Activated T-cell treated with anti-CD3 and anti-CD28 coated beads, Interleukin-2, amount 50 U/mL, for 72 hours (primary cell): ENCODE measurements around the gene OR51D1. TPM values are rescaled to one million over a fixed set of nuclear protein-coding genes. Genes with fewer than 3 reads are reported as not detected.
A peak's percentile ranks its signal among the peaks of the same experiment; 100 is the strongest.

ENCODE experiments used
- ATAC-seq, 2 donors: fragments of 150-1000 bp; cut with Tn5 transposase; replicated peaks in 1 of 2; 2 replicates each; pipeline ENCODE4 v1.10.0; 2021; ENCODE audit warnings: moderate library complexity in 2 of 2, mild to moderate bottlenecking in 1 of 2
- DNase-seq, 2 donors: peaks; one replicate each; pipeline ENCODE4 v3.0.0; 2021 to 2022; ENCODE audit warnings: mixed read lengths in 1 of 2
- H3K27ac Mint-ChIP-seq: one replicate; pipeline ENCODE4 v1.8.0; 2022; ENCODE audit warnings: mild to moderate bottlenecking, moderate library complexity, mixed read lengths
- H3K27me3 Mint-ChIP-seq: one replicate; pipeline ENCODE4 v1.8.0; 2022; ENCODE audit warnings: low read depth, mixed read lengths
- H3K36me3 Mint-ChIP-seq, 2 donors: one replicate each; pipeline ENCODE4 v1.8.0; 2022; ENCODE audit warnings: mixed read lengths in 2 of 2, mild to moderate bottlenecking in 1 of 2; ENCODE audit not compliant: insufficient read depth in 2 of 2
- H3K4me1 Mint-ChIP-seq: one replicate; pipeline ENCODE4 v1.8.0; 2022; ENCODE audit warnings: low read depth, mixed read lengths
- H3K4me3 Mint-ChIP-seq, 2 donors: one replicate each; pipeline ENCODE4 v1.8.0; 2022; ENCODE audit warnings: mild to moderate bottlenecking in 2 of 2, mixed read lengths in 2 of 2, moderate library complexity in 2 of 2
- H3K9me3 Mint-ChIP-seq, 2 donors: one replicate each; pipeline ENCODE4 v1.8.0; 2022; ENCODE audit warnings: mixed read lengths in 2 of 2
- total RNA-seq, 2 donors: library from RNA; stranded (reverse); gene quantifications; one replicate each; pipeline ENCODE4 v1.2.3, GENCODE V29; 2022

The OR51D1 gene, protein sequence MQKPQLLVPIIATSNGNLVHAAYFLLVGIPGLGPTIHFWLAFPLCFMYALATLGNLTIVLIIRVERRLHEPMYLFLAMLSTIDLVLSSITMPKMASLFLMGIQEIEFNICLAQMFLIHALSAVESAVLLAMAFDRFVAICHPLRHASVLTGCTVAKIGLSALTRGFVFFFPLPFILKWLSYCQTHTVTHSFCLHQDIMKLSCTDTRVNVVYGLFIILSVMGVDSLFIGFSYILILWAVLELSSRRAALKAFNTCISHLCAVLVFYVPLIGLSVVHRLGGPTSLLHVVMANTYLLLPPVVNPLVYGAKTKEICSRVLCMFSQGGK
- not detected for total RNA-seq

DNA sequence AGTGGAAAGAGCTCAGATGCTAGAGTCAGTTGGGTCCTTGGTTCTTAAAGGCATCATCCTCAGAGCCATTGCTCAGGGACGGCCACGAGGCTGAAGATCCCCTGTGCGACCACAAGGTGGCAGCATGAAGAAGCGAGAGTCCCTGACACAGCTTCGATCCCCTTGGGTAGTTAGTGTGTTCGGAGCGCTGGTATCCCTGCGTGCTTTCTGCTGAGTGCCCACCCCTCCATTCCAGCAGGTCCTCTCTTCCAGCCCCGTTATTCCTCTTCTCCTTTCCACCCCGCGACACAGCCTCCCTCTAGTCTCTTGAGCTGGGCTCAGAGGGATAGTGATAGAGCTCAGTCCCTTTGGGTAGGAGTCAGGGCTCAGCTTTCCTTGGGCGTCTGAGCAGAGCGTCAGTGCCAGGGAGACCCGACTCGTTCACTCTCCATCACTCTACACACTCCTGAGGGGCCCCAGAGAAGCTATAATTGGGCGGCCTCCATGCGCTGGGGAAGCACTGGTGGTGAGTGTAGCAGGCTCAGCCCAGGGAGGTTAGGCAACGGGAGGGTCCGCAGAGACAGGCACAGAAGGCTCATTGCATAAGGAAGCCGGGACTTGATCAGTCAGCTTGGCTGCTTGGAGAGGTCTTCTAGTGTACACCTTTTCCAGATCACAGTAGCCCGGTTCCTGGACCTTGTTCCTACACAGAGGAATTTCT lies at the start of gene OR51D1:
Gene OR51D1, plus strand, starts transcription at position 516 of the 700 bp plus-strand sequence. CDS start 2,314 bp downstream, outside the sequence.
- peak; percentile 90 to 91 for ATAC-seq
- no peak within 1 kb of the TSS for H3K27ac Mint-ChIP-seq

DNA sequence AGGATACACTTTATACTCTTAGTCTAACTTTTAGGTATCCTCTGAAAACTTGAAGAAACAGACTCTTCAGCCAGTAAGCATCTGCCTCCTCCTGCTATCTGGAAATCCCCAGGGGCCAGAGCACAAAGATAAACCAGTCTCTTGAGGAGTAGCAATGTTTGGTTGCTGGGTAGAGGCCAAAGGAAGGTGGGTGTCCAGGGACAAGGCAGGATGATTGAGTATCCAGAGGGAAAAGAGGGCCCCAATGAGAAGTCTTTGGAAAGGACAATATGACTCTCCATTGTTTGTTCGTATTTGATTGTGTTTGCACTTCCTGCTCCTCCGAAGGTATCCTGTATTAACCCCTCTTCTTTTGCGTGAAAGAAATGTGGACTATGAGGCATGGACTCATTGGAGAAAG lies 48.3 kb upstream of the OR51D1 start:
- Mint-ChIP-seq H3K4me1 (no peaks in the 10 kb centered on the region), H3K27me3 (peaks cover 8% of the 10 kb centered on the region), H3K36me3 (no peaks in the 10 kb centered on the region), H3K27ac (no peak overlapping the region), H3K9me3 (no peaks in the 10 kb centered on the region), H3K4me3 (no peak overlapping the region)
- DNase-seq, result no peak
- no peak for ATAC-seq

More for the DNA sequence above, at the start of gene OR51D1:
- H3K27me3 Mint-ChIP-seq, result peaks cover 9% of the 10 kb centered on the region
- H3K36me3 Mint-ChIP-seq, result no peaks in the 10 kb centered on the region
- H3K9me3 Mint-ChIP-seq, result no peaks in the 10 kb centered on the region
- DNase-seq, result peak; percentile 71 to 73
- no peaks in the 10 kb centered on the region for H3K4me1 Mint-ChIP-seq
- no peak within 1 kb of the TSS for H3K4me3 Mint-ChIP-seq

DNA sequence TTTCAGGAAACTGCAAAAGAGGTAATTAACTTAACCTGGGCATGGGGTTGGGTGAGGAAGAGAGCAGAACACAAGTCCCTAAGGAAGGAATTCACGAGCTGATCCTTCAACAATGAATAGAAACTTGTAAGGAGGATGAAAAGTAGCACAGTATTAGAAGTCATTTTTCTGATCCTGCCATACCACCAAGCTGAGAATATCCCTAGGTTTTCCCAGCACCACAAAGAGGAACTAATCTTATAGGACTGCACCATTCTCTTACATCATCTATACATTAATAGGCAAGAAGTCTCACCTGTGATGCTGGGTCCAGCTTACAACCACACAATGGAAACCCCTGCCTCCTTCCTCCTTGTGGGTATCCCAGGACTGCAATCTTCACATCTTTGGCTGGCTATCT lies 43.5 kb upstream of the OR51D1 start, which contains the start of gene OR52I1:
Gene OR52I1, plus strand, starts transcription at position 301 of the 400 bp plus-strand sequence. Its CDS starts 0 bp downstream, at position 301.
- no peak for ATAC-seq
- Mint-ChIP-seq H3K4me3 (no peak within 1 kb of the TSS), H3K27me3 (no peaks in the 10 kb centered on the region), H3K27ac (peak within 1 kb of the TSS; percentile 70), H3K36me3 (peaks cover 0 to 3% of the 10 kb centered on the region in 2 donors), H3K4me1 (no peaks in the 10 kb centered on the region), H3K9me3 (no peaks in the 10 kb centered on the region)
- DNase-seq, result no peak

DNA sequence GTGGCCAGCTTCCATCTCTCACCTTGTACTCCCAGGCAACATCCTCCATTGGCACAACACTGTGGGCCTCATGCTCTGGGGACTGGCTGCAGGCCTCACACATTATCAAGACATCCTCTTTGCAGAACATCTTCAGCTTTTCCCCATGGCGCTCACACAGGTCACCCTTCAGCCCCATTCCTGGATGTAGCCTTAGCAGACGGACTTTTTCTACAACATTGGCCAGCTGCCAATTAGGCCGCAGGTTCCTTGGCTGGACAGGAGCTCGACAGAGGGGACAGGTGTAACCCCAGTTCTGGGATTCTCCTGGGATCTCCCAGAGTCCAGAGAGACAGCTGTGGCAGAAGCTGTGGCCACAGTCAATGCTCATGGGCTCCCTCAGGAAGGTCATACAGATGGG lies 32.2 kb upstream of the OR51D1 start:
- Mint-ChIP-seq H3K9me3 (peaks cover 0 to 3% of the 10 kb centered on the region in 2 donors), H3K4me1 (peaks cover 38% of the 10 kb centered on the region), H3K36me3 (peaks cover 0 to 2% of the 10 kb centered on the region in 2 donors), H3K27ac (no peak overlapping the region), H3K4me3 (no peak overlapping the region), H3K27me3 (no peaks in the 10 kb centered on the region)
- ATAC-seq, result no peak
- DNase-seq, result no peak

DNA sequence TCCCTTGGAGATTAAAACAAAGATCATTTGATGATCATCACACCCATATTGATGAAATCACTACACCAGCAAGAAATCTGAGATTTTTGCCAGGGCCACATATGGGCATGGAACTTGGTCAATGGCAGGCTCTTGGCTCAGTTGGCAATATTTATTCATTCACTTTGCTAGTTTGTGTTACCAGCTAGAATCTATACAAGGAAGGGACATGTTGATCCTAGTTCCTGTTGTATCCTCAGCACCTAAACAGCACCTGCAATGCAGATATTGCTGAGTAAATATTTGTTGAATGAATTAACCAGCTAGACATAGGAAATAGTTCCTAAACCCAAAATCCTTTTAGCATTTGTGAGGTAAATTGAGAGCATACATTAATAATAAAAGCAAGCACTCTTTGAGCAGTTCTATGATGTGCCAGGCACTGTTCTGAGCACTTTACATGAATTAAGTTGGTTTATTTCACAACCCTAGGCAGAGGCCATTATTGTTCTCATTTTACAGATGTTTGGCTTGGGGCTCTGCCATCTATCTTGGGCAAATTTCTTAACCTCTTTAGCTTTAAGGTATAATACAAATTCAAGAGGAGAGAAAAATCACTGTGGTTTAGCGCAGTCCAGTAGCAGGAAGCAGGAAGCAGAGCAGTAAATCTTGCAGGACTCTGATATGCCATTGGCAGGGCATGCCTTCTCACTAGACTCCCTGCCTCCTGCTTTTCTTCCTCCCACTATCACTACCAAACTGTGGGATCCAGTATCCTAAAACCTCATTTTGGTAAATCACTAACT lies 30.9 kb upstream of the OR51D1 start:
- peaks cover 45% of the 10 kb centered on the region for H3K4me1 Mint-ChIP-seq
- peaks cover 2 to 3% of the 10 kb centered on the region in 2 donors for H3K9me3 Mint-ChIP-seq
- H3K27me3 Mint-ChIP-seq, result no peaks in the 10 kb centered on the region
- peak overlapping the region; percentile 94 to 98 for H3K4me3 Mint-ChIP-seq
- DNase-seq, result no peak
- no peak for ATAC-seq
- H3K36me3 Mint-ChIP-seq, result peaks cover 0 to 2% of the 10 kb centered on the region in 2 donors
- peak overlapping the region; percentile 98 for H3K27ac Mint-ChIP-seq

DNA sequence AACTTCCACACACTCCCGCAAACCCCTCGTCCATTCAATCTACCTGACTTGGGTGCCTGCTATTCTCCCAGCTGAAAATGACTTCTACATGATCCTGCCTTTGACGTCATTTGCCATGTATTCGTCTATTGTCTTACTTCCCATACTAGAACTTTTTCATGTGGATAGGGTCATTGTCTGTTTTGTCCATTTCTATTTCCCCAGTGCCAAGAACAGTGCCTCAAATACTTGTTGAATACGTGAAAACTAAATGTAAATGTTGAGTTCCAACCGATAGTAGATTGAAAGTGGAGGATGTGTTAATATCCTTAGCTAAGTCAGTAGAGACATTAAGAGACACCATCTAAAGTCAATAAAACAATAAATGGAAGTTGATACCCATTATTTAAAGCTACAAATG lies 30.2 kb upstream of the OR51D1 start:
- Mint-ChIP-seq H3K36me3 (peaks cover 0 to 1% of the 10 kb centered on the region in 2 donors), H3K4me1 (peaks cover 45% of the 10 kb centered on the region), H3K27ac (peak overlapping the region; percentile 98), H3K9me3 (peaks cover 2 to 3% of the 10 kb centered on the region in 2 donors), H3K27me3 (no peaks in the 10 kb centered on the region), H3K4me3 (peak overlapping the region; percentile 94 to 98)
- DNase-seq, result no peak
- ATAC-seq, result no peak

DNA sequence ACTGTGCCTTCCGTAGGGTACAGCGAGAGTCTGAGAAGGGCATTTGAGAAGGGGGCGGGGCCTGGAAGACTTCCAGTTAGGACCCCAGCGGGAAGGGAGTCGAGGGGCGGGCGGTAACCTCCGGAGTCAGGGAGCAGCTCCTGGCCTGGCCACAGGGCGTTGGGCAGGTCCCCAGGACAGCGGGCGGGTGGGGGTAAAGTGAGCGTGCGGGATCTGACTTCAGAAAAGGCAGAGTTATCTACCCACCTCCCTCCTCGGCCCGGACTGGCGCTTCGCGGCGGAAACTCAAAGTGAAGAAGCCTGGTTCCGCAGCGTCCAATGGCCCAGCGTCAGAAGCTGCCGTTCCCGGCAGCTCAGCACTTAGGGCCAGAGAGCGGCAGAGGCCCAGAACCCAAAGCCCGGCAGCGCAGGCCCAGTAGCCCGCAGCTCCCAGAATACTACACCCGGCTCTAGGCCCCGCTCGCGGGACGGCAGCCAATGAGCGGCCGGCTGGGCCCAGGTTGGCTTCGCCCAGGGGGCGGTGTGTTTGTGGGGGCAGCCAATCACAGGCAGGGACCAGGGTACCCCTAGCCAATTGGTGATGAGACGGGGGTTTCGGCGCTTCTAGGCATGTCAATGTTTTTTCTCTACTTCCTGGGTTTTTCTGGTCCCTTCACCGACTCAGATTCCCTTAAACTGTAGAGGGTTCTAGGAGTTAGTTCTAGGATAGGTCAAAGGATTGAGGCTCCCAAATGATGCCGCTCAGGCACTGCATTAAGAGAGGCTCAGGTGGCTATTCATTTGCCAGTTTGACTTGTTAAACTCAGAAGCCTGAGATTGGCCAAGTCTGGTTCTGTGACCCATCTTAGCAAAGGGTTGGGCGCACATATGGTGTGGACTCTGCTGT lies 29.3 kb upstream of the OR51D1 start, which contains the start of gene TRIM68:
Gene TRIM68, minus strand, starts transcription at position 451 of the 886 bp plus-strand sequence. CDS start 2,727 bp downstream, outside the sequence.
- Mint-ChIP-seq H3K36me3 (no peaks in the 10 kb centered on the region), H3K4me3 (peak within 1 kb of the TSS; percentile 94 to 98), H3K4me1 (peaks cover 45% of the 10 kb centered on the region), H3K27me3 (no peaks in the 10 kb centered on the region), H3K9me3 (peaks cover 2 to 3% of the 10 kb centered on the region in 2 donors), H3K27ac (peak within 1 kb of the TSS; percentile 98)
- ATAC-seq (peak; percentile 100), DNase-seq (peak; percentile 97)

DNA sequence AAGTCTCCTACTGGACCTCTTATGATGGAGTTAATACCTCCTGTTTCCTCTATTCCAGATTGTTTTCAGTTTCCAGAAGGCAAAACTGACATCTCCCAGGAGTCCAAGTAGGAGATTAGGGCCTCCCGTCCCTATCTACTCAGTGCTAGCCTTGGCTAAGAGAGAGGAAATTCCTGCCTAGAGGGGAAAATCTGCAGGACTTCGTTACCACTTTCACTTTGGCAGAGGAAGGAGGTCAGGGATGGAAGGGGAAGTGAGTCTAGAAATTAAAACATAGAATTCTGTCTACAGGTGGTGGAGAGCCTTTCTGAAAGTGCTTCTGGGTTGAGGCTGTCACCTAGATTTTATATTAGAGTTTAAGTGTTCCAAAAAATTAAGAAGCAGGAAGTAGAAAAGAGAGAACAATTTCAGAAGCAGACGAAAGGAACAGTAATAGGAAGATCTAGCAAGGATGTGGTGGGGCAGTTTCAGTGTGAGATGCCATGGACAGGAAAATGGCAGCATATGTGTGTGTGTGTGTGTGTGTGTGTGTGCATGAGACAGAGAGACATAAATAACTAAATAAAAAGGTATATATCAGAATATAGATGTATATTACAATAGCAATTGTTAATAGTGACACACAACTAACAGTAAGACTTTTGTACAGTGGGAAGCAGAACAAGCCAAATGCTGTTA lies 26.9 kb upstream of the OR51D1 start:
- Mint-ChIP-seq H3K4me1 (peaks cover 45% of the 10 kb centered on the region), H3K36me3 (no peaks in the 10 kb centered on the region), H3K27me3 (no peaks in the 10 kb centered on the region), H3K9me3 (peaks cover 2 to 3% of the 10 kb centered on the region in 2 donors), H3K4me3 (peak overlapping the region; percentile 56 to 98), H3K27ac (peak overlapping the region; percentile 98)
- no peak for ATAC-seq
- DNase-seq, result peak; percentile 14 to 15

DNA sequence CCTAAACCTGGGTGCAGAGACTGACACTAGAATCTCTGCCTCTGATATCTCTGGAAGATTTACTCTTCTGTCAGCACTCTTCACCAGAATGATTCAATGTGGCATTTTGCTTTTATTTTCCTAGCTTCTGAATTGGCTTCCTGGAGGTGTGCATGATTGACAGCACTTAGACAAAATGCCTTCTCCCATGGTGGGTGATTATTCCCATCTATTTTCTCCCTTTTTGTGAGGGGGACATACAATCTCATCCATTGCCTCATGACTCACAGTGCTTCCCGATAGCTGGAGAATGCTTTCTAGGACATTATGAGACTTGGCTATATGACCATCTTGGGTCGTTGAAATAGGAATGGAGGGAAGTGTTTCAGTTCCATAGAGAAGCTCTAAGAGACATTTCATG lies 25.3 kb upstream of the OR51D1 start:
- DNase-seq (no peak), ATAC-seq (no peak)
- Mint-ChIP-seq H3K27me3 (peaks cover 6% of the 10 kb centered on the region), H3K4me3 (no peak overlapping the region), H3K27ac (no peak overlapping the region), H3K36me3 (no peaks in the 10 kb centered on the region), H3K9me3 (peaks cover 2 to 4% of the 10 kb centered on the region in 2 donors), H3K4me1 (peaks cover 33% of the 10 kb centered on the region)

DNA sequence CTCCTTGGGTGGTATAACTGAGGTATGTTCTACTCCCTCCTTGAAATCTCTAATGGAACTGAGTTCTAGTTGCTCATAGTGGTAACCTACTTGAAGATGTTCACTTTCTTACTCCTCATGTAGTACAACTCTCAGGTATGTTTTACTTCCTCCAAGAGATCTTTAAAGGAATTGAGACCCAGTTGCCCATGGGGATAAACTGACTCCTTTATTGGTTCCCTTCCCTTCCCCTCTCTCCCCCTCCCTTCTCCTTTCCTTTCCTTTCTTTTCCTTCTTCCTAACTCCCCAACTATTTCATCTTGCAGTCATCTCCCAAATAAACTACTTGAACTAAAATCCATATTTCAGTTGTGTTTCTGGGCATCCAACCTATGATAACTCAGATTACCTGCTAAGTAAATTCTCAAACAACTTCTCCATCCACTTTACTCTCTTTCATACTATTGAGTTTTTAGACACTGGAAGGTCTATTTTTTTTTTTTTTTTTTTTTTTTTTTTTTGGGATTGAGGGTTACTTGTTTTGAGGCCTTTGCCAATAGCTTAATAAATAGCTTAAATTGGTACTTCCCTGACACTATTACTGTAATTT lies 21.3 kb upstream of the OR51D1 start:
- H3K9me3 Mint-ChIP-seq, result peaks cover 0 to 2% of the 10 kb centered on the region in 2 donors
- peaks cover 6% of the 10 kb centered on the region for H3K27me3 Mint-ChIP-seq

DNA sequence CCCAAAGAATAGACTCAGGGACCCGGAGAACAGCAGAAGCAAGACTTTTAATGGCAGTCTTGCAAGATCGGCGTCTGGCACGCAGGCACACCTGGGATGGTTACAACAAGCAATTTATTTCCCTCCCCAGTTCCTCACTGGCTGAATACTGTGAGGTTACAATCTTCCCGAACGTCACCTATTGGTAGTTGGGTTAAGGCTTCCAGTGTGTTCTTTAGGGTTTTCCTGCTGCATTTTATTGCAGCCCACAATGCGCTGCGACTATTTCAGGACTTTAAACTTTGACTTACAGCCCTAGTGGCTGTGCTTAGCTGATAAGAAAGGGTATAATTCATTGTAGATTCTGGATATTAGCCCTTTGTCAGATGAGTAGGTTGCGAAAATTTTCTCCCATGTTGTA lies 17.8 kb upstream of the OR51D1 start:
- Mint-ChIP-seq H3K36me3 (no peaks in the 10 kb centered on the region), H3K9me3 (peaks cover 0 to 2% of the 10 kb centered on the region in 2 donors), H3K4me3 (no peak overlapping the region), H3K27ac (no peak overlapping the region), H3K4me1 (no peaks in the 10 kb centered on the region), H3K27me3 (peaks cover 15% of the 10 kb centered on the region)
- no peak for ATAC-seq
- no peak for DNase-seq

More for the DNA sequence above, 21.3 kb upstream of the OR51D1 start:
- no peak overlapping the region for H3K27ac Mint-ChIP-seq
- H3K4me1 Mint-ChIP-seq, result no peaks in the 10 kb centered on the region
- DNase-seq, result no peak
- no peak for ATAC-seq
- no peak overlapping the region for H3K4me3 Mint-ChIP-seq
- no peaks in the 10 kb centered on the region for H3K36me3 Mint-ChIP-seq
